Limb (tissue), 2 donors: Measurements from ENCODE around the gene SLC25A45.

ENCODE experiments used
- DNase-seq, 2 donors: peaks; one replicate each; pipeline ENCODE4 v3.0.0-alpha.2; 2016; ENCODE audit errors: extremely low spot score in 2 of 2

SLC25A45 gene

DNA sequence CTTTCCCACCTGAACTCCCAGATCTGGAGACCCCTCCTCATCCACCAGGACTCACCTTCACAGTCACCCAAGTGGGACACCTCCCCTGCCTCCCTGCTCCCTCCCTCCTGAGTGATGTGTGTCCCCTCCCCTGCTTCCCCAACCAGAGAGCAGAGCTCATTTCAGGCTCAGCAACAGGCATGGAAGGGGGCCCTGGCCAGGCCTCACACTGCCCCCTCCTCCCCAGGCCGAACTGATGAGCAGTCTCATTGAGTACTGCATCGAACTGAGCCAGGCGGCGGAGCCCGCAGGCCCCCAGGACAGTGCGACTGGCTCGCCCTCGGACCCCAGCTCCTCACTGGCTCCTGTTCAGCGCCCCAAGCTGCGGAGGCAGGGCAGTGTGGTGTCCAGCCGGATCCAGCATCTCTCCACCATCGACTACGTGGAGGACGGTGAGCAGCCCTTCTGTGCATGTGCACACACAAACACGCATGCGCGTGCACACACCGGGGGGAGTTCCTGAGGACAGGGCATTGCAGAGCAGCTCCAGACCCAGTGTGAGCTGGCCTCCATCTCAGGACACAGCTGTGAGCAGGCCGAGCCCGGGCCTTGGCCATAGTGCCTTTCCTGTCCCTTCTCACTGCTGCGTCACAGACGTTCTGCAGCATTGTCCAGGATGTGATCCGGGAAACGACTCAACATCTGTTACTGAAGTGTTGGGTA, 22.3 kb upstream of the SLC25A45 start:
- DNase-seq = no peak

- DNase-seq = no peak
These were observed 21.8 kb upstream of the SLC25A45 start for GRCh38 chr11:65404210-65404609.

DNA sequence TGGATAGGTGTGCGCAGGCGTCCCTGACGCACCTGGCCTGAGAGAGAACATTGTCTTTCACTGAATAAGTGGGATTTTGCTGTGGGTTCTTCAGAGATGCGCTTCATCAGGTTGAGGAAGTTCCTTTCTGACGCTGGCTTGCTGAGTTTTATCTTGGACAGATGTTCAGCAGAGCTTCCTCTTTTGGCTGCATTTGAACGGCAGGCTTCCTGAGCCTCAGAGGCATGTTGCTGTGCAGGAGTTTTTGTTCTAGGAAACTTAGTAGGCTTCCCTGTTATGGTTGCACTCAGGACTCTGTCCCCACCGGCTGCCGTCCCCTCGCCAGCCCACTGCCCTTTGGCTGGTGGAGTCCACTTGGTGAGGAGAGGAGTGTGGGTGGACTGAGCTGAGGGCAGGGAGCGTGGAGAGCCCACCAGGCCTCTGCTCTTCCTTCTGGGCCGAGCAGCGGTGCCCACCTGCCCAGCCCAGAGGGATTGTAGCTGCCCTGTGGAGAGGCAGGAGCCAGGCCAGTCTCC, 21.2 kb upstream of the SLC25A45 start:
- DNase-seq = no peak

GRCh38 chr11:65402790-65403189, 20.3 kb upstream of the SLC25A45 start:
- DNase-seq = no peak

DNA sequence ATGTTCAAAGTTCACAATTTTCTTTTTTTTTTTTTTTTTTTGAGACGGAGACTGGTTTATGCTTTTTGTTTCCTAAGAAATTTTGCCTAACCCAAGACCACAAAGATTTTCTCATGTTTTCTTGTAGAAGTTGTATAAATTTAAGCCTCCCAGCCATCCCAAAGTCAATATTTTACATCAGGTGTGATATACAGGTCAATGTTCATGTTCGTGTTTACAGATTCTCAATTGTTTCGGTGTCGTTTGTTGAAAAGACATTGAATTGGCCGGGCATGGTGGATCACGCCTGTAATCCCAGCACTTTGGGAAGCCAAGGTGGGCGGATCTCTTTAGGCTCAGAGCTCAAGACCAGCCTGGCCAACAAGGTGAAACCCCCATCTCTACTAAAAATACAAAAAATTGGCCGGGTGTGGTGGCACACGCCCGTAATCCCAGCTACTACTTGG, 19.4 kb upstream of the SLC25A45 start:
- no peak for DNase-seq

GRCh38 chr11:65401073-65401802, 18.8 kb upstream of the SLC25A45 start:
- DNase-seq = no peak

GRCh38 chr11:65400307-65401072, 18.0 kb upstream of the SLC25A45 start:
- DNase-seq = no peak

GRCh38 chr11:65399845-65400244, 17.4 kb upstream of the SLC25A45 start:
- no peak for DNase-seq

DNA sequence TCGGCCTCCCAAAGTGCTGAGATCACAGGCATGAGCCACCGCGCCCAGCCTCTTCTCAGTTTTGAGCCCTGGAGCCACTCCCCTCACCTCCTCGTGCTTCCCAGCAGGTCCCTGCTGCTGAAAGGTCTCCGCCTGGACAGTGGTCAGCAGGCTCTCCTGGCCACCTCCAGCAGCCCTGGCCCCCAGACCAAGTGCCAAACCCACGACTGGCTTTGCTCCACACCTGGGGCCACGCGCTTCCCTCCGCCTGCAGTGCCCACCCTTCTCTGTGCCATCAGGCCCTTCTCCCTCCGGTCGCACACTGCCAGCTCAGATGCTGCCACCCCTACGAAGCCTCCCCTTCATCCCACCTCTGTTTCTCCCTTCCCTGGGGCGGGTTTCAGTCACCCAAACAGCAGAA, 16.8 kb upstream of the SLC25A45 start:
- no peak for DNase-seq

DNA sequence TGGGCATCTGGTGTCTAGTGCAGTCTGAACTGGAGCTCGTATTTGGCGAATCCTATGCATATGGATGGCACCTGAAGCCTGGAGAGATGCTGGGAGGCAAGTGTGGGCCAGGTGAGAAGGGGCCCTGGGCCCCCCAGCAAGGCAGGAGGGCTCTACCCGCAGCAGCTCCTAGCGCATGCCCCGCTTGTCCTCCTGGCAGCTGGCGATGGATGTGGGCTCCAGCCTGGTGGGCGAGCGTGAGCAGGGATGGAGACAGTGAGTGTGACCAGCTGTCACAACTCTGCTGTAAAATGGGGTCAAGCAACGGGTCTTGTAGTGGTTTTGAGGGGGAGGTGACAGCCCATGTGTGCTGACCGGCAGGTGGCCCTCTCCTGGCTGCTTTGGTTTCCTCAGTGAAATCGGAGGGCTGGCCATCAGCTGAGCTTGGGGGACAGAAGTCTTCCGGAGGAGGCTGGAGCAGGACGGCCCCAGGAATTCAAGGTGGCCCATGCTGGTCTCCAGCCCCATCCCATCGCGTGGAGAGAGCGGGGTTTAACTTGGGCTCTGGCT, 16.0 kb upstream of the SLC25A45 start:
- DNase-seq = no peak

GRCh38 chr11:65396769-65397745, 14.6 kb upstream of the SLC25A45 start:
- DNase-seq = no peak

DNA sequence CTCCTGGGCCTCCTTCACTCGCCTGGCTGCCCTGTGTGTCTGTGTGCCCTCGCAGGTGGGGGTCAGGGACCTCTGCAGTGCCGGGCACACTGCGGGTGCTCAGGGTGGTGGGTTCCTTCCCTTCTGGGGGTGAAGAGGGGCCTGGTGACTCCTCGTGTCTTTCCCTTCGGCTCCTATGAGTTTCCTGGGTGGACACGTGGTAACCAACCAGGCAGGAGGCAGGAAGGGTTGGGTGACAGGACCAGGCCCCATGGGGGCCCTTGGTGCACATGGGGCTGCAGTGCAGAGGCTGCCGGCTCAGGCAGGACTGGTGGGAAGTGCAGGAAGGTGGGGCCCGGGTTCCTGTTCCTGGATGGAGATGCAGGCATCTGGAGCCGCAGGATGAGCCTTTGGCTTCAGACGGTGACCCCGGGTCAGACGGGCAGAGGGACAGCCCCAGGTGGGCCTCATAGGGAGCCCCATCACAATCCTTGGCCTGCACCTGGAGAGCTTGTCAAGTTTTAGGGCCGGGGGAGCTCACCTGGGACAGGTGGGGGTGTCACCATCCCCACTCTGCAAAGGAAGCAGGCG, 13.6 kb upstream of the SLC25A45 start:
- DNase-seq = no peak

DNA sequence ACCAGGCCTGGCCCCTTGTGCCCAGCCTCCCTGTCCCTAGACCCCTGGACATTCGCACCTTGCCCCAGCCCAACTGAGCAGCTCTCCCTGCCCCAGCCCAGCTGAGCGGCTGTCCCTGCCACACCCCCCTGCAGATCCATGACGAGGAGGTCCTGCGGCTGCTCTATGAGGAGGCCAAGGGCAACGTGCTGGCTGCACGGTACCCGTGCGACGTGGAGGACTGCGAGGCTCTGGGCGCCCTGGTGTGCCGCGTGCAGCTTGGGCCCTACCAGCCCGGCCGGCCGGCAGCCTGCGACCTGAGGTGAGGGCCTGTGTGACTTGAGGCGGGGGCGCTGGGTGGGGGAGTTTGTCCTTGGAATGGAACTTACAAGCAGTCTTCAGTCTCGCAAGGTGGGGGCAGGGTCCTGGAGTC, 11.7 kb upstream of the SLC25A45 start:
- no peak for DNase-seq

DNA sequence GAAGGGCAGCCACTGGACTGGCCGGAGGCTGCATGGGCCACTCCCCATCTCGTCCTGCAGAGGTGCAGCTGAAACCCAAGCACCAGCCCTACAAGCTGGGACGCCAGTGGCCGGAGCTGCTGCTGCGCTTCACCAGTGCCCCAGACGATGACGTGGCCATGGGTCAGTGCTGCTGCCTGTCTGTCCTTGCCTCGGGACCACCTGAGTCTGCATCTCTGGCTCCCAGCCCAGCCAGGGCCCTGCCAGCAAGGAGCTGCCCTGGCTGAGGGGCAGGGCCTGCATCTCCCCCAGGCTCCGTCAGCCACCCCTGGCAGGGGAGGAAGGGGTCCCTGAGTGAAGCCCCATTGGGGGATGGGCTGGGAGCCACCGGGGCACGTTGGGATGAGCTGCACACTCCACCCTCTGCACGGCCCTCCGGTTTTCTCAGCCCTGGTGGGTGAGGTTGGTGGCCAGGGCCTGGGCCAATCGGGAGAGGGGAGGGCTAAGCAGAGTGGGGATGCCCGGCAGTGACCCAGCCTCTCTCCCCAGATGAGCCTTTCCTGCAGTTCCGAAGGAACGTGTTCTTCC, 11.2 kb upstream of the SLC25A45 start:
- DNase-seq = peak in 1 of 2 donors; percentile 27

GRCh38 chr11:65392899-65393298, 10.5 kb upstream of the SLC25A45 start:
- DNase-seq = no peak

DNA sequence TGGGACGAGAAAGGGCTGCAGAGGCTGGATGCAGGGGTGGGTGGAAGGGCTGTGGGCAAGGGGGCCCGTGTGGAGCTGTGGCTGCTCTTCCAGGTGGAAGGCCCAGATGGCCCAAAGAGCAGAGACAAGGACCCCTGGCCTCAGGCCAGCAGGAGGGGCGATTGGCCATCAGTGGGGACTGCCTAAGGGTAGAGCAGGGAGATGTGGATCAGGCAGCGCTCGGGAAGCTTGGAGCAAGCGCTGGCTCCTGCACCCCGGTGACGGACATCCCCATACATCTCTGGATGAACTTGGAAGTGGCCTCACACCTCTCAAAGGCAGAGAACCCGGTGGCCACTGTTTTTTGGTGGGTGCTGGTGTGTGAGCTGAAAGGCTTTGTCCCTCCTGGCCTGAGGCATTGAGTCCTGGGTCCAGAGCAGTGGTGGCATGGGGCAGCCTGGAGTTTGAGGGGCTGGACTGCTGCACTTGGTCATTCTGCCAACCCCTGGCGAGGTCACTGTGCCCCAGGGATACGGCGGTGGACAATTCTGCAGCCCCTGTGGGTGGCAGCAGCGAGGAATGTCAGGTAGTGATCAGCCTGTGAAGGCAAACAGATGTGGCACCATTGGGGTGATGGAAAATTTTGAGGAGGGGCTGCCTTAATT, 9.9 kb upstream of the SLC25A45 start:
- DNase-seq = peak in 1 of 2 donors; percentile 21

DNA sequence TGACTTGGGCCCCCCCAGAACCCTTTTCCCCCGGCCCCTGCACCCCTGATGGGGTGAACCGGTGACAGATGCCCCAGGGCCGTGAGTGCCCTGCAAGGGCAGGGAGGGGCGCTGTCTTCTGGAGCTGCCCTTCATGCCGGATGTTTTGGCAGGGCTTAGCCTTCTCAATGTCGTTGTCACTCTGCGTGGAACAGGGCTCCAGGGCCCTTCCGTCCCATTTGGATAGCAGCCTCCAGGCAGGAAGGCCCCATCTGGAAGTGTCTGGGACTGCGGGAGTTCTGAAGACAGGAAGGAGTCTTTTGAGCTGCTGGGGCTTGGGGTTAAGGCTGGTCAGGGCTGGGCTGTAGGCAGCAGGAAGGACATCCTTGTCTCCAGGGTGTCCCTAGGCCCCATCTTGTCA, 8.6 kb upstream of the SLC25A45 start:
- DNase-seq = no peak

GRCh38 chr11:65390099-65390941, 7.9 kb upstream of the SLC25A45 start:
- peak in 1 of 2 donors; percentile 58 for DNase-seq
